PC-9 (cell line): ENCODE data around the gene RIPK3.

Experiments
- EZH2 ChIP-seq: fragments of 200-600 bp; sonication (generic); IDR thresholded peaks from 2 replicates; pipeline ENCODE4 v1.8.0; 2017; ENCODE audit warnings: antibody characterized with exemption, low read depth
- TF ChIP-seq, protein P1 (sequence below): fragments of 200-600 bp; sonication (generic); conservative IDR thresholded peaks from 2 replicates; pipeline ENCODE4 v1.6.1; 2017; ENCODE audit warnings: mixed run types, antibody characterized with exemption, mild to moderate bottlenecking, moderate library complexity

DNA sequence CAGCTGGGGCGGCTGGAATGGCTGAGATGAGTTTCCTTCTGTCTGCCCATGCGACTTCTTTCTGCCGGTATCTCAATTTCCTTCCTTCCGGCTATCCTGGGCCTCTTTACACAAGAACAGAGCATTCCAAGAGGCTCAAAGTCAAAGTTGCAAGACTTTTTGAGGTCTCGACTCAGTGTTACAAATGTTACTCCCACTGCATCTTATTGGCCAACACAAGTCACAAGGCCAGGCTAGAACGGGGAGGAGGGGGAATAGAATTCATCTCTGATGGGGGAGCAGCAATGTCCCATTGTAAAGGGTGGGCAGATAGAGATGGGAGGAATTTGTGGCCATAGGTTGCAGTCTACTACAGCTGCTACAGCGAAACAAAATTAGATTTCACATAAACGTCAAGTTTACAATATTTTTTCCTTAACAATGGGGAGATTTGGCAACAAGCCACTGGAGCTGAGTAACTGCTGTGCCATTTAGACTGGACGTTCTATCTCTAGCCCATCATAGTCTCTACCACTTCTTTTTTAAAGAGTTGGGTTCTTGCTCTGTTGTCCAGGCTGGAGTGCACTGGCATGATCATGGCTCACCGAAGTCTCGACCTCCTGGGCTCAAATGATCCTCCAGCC, 49.5 kb upstream of the RIPK3 start:
- TF ChIP-seq EZH2: no peak
- TF ChIP-seq, protein P1, sequence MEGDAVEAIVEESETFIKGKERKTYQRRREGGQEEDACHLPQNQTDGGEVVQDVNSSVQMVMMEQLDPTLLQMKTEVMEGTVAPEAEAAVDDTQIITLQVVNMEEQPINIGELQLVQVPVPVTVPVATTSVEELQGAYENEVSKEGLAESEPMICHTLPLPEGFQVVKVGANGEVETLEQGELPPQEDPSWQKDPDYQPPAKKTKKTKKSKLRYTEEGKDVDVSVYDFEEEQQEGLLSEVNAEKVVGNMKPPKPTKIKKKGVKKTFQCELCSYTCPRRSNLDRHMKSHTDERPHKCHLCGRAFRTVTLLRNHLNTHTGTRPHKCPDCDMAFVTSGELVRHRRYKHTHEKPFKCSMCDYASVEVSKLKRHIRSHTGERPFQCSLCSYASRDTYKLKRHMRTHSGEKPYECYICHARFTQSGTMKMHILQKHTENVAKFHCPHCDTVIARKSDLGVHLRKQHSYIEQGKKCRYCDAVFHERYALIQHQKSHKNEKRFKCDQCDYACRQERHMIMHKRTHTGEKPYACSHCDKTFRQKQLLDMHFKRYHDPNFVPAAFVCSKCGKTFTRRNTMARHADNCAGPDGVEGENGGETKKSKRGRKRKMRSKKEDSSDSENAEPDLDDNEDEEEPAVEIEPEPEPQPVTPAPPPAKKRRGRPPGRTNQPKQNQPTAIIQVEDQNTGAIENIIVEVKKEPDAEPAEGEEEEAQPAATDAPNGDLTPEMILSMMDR: no peak
